ENCODE measurements around the gene GSTT2B.

DNA sequence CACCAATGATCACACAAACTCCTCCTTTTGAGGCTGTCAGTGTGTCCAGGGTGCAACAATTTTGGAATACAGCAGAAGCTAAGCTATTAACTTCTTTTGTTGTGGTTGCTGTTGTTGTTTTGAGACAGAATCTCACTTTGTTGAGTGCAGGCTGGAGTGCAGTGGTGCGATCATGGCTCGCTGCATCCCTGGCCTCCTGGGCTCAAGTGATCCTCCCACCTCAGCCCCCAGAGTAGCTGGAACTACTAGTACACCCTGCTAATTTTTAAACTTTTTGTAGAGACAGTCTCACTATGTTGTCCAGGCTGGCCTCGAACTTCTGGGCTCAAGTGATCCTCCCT lies 22.0 kb downstream of the GSTT2B start:
- TF ChIP-seq, protein P1, sequence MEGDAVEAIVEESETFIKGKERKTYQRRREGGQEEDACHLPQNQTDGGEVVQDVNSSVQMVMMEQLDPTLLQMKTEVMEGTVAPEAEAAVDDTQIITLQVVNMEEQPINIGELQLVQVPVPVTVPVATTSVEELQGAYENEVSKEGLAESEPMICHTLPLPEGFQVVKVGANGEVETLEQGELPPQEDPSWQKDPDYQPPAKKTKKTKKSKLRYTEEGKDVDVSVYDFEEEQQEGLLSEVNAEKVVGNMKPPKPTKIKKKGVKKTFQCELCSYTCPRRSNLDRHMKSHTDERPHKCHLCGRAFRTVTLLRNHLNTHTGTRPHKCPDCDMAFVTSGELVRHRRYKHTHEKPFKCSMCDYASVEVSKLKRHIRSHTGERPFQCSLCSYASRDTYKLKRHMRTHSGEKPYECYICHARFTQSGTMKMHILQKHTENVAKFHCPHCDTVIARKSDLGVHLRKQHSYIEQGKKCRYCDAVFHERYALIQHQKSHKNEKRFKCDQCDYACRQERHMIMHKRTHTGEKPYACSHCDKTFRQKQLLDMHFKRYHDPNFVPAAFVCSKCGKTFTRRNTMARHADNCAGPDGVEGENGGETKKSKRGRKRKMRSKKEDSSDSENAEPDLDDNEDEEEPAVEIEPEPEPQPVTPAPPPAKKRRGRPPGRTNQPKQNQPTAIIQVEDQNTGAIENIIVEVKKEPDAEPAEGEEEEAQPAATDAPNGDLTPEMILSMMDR (IDR thresholded peaks at IDR 0.05): no peak
- TF ChIP-seq ZFX (IDR thresholded peaks at IDR 0.05; ENCODE audit: borderline replicate concordance): no peak
